DMS114 treated with DMSO at 0.1 percent for 48 hours (cell line): ENCODE results near the gene KCNIP1.

Experiments
- DNase-seq: peaks from one replicate; lab custom pipeline; 2025; ENCODE audit not compliant: unreplicated experiment; lab: John Stamatoyannopoulos, UW

KCNIP1 gene

DNA sequence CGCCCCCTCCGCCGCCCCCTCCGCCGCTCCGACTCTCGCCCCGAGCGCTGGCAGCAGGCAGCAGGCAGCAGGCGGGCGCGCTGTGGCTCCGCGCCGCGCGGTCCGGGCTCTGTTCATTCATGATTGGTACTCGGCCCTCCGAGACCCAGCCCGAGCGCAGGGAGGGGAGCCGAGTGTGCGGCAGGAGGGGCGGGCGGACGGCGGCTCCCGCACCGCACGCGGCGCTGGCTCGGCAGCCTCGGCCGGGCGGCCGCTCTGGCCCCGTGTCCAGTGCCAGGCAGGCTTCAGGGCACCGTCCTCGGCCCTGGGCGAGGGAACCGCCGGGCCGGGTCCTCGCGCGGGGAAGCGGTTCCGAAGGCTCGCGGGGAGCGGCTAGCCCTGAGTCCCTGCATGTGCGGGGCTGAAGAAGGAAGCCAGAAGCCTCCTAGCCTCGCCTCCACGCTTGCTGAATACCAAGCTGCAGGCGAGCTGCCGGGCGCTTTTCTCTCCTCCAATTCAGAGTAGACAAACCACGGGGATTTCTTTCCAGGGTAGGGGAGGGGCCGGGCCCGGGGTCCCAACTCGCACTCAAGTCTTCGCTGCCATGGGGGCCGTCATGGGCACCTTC lies at the start of gene KCNIP1:
Gene KCNIP1 (plus strand): TSS at position 31 of the 607 bp plus-strand sequence.
- no peak for DNase-seq

DNA sequence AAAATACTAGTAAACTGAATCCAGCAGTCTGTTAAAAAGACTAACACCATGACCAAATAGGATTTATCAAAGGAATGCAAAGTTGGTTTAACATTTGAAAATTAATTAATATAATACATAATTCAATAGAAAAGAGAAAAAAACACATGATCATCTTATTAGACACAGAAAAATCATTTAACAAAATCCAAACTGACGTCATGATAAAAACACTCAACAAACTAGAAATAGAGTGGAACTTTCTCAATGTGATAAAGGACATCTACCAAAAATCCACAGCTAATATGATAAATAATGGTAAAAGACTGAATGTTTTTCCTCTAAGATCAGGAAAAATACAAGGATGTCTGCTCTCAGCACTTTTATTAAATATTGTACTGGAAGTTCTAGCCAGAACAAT lies 40.4 kb upstream of the KCNIP1 start:
- DNase-seq: no peak

DNA sequence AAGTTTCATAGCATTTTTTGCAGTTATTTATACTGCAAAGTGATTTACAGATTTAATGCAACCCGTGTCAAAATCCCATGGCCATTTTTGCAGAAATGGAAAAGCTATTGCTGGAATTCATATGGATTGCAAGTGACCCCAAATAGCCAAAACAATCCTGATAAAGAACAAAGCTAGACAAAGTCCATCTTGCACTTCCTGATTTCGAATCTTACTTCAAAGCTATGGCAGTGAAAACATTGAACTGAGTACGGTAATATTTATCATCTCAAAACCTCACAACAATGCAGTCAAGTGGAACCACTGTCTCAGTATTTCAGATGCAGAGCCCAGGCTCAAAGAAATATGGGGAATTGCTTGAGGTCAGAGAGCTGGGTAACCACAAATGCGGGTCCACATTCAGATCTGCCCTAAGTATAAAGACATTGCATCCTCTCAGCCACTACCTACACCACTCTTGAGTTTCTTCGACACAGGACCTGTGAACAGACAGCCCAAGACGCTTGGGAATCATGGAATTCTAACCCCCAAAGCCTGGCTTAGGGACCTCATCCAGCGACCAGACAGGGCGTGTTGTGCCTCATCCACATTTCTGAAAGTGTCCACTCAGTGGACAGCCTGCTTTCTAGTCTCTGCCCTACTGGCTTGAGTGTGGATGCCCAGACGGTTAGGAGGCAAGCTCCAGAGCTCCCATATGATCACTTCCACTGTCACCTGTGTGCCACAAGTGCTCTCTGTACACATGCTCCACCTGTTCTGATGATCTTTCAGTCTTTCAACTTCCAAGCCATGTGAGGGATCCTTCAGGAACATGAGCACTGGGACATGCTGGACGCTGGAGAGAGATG lies 39.3 kb upstream of the KCNIP1 start:
- DNase-seq: no peak

DNA sequence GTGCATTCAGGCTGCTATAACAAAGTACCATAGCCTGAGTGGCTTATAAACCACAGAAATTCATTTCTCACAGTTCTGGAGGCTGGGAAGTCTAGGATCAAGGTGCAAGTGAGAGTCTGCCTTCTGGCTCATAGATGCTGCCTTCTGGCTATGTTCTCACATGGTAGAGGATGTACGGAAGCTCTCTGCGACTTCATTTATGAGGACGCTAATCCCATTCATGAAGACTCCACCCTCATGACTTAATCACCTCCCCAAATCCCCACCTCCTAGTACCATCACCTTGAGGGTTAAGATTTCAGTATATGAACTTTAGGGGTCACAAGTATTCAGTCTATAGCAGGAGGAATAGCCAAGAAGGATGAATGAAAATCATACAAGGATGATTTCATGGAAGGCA lies 37.3 kb upstream of the KCNIP1 start:
- no peak for DNase-seq

DNA sequence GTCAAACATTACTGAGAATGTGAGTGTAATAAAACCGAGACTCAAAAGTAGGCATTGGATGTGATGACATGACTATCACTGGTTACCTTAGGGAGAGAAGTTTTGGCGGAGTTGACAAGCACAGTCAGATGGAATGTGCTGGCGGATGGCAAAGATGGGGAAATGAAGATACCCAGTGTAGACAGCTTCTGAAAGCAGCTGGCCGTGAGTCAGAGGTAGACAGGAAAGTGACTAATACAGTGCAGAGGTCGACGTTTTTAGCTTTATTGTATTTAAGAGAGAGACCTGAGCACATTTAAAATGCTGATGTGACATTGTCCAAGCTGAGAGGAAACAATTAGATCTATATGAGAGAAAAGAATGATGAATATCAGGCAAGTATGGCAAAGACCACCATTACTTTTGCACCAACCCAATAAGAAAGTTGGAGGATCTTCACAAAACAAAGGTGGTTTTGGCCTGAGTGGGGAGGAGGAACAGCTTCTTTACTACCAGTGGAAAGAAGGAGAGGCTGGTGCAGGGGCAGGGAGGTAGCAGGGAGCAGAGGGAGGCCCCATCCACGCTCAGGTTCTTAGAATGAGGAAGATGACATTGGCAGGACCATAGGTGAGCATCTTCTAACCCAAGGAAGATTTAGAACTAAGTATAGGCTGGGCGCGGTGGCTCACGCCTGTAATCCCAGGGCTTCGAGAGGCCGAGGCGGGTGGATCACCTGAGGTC lies 36.7 kb upstream of the KCNIP1 start:
- no peak for DNase-seq

DNA sequence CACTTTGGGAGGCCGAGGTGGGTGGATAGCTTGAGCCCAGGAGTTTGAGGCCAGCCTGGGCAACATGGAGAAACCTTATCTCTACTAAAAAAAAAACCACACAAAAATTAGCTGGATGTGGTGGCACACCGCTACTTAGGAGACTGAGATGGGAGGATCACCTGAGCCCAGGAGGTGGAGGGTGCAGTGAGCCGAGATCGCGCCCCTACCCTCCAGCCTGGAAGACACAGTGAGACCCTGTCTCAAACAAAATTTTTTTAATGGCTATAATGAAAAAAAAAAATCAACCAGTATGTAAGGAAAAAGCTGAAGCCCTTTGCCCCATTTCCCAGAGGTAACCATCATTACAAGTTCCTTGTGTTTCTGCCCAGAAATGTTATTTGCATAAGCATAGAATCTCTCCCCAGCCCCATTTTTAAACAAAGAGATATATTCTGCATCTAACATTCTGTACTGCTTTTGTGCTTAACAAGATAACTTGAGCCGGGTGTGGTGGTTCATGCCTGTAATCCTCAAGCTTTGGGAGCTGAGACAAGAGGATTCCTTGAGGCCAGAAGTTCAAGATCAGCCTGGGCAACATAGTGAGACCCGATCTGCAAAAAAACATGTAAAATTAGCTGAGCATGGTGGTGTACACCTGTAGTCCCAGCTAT lies 35.1 kb upstream of the KCNIP1 start:
- DNase-seq: no peak

DNA sequence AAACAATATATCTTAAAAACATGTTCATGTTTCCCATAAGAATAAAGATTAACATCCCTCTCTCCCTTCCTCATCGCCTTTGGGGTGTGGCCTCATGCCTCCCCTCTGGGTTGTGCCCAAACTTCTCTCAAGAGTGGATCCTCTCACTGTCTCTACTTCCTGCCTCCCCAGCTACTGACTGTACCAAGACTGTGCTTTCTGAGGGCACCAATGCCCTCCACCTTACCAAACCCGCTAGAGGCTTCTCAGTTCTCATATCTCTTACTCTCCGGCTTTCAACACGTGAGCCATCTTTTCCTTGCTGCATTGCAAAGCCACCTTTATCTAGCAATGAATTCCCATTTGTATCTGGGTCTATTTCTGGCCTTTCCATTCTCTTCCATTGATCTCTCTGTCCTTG lies 34.4 kb upstream of the KCNIP1 start:
- no peak for DNase-seq

DNA sequence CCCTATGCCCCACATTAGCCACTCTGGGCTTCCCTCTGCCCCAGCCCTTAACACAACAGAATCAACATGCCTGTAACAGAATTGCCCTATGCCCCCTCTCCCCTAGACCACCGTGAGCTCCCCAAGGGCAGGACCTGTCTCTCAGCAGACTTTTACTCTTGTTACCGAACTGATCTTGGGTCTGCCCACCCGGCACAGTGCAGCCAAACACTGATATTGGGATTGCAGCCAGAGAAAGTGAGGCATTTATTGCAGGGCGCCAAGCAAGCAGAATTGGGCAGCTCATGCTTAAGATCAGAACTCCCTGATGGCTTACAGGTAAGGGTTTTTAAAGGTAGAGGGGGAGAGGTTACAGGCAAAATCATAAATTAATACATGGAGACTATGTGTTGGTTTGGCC lies 33.5 kb upstream of the KCNIP1 start:
- no peak for DNase-seq

DNA sequence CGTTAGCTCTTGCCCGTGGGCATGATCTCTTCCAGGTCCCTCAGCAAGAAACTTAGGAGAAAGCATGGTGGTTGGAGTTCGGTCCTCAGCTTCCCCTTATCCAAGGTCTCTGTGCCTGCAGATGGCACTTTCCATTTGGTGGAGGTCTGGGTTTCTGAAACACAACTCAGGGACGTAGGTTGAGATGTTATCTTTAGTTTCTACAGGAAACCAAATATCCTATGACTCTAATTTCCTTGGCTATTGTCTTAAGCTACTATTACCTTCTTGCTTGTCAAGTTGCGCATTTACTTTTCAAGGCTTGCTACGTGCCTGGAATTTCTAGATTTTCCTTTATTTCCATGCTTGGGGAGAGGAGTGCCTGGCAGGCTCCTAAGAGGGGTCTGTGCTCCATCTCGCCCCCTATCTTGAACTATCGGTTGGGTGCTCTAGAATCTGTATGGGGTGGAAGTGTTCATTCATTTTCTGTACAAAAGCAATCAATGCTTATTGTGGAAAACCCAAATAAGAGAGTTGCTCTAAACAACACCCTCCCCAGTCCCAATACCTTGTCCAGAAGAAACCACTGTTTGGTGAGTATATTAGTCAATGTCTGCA lies 32.9 kb upstream of the KCNIP1 start:
- DNase-seq: no peak

DNA sequence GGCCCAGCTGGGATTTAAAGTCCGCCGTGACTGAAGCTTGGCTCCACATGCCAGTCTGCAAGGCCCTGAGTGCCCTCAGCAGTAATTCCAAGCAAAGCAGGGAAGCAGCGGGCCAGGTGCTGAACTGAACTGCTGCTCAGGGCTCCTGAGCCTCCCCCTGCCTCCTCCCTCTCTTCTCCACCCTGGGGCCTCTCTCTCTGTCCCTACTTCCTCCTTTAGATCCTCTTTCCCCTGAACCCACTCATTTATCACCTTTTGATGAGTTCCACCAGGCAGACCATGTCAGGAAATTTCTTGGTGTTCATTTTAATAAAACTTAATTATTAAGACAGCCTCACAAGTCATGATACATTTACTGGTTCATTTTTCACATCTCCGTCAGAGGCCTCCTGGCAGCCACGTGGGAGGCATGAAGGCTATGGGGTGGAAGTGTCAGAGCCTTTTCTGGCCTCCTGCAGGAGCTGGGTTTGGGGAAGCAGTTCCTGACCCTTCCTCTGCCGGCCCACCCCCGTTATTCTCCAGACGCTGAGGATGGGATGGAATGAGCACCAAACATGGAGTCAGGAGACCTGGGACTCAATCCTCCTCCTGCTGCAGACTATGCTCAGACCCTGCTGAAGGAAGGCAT lies 32.2 kb upstream of the KCNIP1 start:
- DNase-seq: no peak

DNA sequence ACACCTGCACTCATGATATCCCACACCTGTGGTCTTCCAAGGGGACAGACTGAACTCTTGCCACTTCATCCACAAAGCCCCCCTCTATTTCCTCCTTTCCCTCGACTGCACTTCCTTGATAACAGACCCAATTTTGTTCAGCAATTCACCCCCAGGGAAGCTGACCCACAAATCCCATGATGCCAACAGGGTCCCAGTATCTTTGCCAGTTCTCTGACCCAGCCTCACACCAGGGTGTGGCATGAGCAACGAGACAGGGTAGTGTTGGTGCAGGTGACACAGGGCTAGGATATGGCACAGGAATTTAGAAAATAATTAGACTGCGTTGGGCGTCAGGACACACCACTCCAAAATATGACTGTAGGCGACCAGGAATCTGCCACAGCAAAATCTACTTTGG lies 30.2 kb upstream of the KCNIP1 start:
- DNase-seq: no peak

DNA sequence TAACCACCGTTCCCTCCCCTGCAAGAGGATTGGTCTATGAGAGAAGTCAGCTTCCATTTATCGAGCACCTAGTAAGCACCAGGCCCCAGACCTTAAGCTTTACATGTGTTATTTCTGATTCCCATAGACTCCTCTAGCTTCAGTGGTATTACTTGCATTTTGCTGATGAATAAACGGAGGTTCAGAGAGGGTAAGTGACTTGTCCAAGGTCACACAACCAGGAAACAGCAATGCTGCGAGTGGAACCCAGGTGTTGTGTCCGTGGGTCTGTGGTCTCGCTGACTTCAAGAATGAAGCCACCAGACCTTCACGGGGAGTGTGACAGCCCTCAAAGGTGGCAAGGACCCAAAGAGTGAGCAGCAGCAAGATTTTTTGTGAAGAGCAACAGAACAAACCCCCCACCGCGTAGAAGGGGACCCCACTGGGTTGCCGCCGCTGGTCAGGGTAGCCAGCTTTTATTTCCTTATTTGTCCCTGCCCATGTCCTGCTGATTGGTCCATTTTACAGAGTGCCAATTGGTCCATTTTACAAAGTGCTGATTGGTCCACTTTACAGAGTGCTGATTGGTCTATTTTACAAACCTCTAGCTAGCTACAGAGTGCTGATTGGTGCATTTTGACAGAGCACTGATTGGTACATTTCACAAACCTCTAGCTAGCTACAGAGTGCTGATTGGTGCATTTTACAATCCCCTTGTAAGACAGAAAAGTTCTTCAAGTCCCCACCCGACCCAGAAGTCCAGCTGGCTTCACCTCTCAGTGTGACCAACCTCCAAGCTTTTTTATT lies 29.1 kb upstream of the KCNIP1 start:
- DNase-seq: no peak

DNA sequence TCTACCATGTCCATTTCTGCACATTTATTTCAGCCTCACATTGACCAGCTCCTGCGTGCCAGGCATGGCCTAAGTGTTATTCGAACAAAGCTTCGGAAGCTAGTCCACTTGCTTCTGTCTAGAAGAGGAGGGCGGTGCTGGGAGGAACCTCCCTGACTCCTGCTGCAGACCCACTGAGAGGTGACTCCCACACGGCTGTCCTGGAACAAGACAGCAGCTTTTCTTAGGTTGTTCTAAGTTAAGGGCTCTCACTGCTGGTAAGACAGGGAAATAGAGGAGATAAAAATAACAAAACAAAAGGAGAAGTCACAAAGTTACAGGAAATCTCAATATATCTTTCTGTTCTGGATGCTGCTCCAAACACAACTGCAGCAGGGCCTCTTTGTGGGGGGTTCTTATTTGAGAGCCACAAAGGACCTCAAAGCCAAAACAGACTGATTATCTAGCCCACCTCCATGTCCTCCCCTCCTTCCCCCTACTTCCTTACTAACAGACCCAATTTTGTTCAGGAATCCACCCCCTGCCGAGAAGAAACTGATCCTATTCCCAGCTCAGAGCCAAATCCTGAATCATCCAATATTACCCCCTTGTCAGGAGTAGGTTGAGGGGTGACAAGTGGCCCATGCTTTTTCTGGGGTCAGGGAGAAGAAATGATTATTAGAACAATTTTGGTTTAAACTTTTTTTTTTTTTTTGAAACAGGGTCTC lies 28.4 kb upstream of the KCNIP1 start:
- DNase-seq: no peak

DNA sequence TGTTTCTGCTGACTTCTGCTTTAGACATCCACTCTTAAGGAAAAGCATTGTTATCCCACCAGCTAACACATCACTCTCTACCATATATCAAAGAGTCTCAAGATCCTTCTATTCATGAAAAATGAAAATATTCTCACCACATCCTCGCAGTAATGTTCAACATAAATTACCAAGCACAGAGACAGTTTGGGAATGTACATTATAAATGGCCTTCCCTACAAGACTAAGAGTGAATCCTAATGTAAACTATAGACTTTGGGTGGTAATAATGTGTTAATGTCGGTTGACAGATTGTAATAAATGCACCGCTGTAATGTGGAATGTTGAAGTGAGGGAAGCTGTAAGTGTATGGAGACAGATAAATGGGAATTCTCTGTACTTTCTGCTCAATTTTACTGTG lies 27.1 kb upstream of the KCNIP1 start:
- no peak for DNase-seq

DNA sequence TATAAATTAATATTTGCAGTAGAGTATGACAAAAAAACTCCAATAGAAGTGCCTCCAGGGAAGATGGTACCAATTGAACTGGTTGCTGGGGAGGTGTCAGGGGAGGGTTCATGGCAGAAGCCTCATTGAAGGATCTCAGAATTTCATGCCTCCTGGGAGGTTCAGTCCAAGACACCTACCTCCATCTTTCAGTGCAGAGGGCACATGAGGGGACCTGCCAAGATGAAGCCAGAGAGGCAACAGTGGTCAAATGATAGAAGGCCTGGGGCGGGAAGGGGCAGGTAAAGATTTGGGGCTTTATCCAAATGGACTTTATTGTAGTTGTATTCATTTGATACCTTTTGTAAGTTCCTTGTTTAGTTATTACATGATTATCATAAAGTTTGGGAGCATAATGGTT lies 25.9 kb upstream of the KCNIP1 start:
- no peak for DNase-seq

DNA sequence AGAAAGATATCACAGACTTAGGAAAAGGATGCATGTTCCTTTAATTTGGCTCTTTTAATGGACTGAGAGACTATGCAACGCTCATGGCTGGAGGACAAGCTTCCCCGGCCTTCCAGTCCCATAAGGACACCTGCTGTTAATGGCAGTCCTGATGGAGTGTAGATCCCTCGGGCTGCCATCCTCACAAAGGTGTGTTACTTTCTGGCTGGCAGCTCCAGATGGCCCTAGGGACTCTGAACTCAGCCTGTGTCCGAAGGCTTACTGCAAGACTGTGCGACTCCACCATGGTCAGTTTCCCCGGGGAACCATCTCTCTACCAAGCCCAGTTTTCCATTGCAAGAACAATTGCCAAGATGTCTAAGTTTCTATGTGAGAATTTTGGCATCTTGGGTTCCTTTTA lies 25.5 kb upstream of the KCNIP1 start:
- no peak for DNase-seq

DNA sequence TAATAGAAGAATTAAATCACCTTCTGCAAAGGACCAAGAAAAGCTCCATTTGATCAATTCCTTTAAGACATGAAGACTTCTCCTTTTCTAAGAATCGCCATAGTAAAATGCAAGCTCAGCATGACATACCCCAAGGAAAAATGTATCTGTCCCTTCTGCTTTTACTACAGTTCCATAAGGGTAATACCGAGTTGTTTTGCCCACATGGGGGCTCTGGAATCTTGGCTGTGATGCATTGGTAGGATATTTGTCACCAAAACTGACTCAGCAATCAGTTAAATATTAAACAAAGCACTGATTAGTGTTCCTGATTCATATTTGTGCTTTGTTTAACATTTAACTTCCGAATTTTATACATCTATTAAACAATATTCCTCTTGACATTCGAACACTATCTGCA lies 24.3 kb upstream of the KCNIP1 start:
- no peak for DNase-seq

DNA sequence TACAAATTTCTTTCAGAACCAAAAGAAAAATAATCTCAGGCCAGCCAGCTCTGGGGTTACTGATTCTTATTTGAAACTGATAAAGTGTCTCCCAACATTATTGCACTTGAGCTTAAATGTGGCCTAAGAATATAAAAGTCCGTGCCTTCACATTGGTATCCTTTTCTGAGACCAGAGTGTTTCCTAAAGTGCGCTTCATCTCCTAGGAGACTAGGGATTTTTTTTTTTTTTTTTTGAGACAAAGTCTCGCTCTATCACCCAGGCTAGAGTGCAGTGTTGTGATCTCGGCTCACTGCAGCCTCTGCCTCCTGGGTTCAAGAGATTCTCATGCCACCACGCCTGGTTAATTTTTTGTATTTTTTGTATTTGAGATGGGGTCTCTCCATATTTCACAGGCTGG lies 23.6 kb upstream of the KCNIP1 start:
- DNase-seq: no peak

DNA sequence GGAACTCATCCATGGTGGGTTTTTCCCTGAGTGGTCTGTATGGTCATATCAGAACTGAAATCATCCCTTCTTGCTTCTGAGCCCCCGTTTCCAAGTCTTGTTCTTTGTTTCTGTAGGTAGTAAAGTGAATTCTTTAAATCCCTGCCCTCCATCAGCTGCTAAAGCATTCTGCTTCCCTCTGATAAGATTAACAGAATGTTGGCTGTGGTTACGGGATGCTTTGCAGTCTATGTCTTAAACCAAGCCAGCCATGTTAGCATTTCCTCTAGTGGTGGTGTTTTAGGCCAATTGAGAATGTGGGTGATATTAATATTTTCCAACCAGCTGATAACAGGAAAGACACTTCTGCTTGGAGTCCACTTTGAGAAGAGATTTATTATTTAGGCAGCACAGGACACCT lies 22.0 kb upstream of the KCNIP1 start:
- DNase-seq: no peak
